ENCODE data around the gene SSR4. TPM values are rescaled to one million over a fixed set of nuclear protein-coding genes. Genes with fewer than 3 reads are reported as not detected.

Gene SSR4
- total and polyA plus RNA-seq, 2 donors (not counting 1 experiment from before 2014, with no cell fraction given): 134 to 297 TPM

DNA sequence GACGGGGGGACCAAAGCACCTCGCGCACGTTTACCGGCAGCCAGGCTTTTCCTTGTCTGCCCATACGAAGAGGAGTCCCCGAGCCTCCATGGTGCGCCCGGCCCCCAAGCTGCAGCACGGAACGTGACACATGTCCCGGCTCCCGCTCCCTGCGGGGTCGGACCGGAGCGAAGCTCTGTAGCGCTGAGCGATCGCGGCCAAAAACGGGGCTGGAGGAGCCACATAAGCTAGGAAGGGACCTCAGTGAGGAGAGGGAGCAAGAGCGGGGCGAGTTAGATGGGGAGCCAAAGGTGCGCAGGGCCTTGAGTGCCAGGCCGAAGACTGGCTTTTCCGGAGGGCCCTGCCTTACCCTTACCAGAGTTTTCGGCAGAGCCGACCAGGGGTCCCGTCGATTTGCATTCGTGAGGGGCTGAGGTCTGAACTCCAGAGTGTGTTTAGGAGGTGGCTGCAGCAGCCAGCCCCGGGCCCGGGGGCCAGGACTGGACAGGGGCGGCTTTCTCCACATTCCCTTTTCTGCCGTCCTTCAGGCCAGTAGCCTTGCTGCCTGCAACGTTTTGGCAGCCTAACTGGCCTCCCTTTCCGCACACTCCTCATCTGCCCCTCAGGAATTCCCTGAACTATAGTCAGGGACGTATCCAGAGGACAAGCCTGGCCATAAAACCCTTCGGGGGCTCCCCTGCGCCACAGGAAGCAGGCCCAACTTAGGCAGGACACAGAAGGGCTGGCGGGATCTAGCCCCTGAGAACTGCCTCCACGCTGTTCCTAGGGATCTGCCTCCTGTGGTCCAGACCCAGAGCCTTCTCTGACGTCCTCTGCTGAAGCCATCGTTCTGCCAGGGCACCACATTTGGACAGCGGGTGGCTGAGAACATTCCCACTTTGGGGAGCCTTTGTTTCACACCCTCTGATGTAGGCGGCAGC lies 689 bp downstream of the SSR4 start:
- H3K9ac ChIP-seq (ENCODE audit: low read length): peak overlapping the region; percentile 78
- ChIA-PET CTCF (interaction anchor here (1.0 to 2.6 kb wide), 2 partner anchors 128 to 152 kb away, joined by 5 to 9 read pairs; no protein-coding TSS in a partner anchor), POLR2A (interaction anchor here (0.5 to 1.5 kb wide), 5 partner anchors 71 to 239 kb away, joined by 3 to 11 read pairs (median 6); partner anchors contain the start of gene BCAP31)
- H3K27ac ChIP-seq (ENCODE audit: low read length in 2 of 2): peak overlapping the region; percentile 55 to 90
- H3K27me3 ChIP-seq (replicated peaks in 1 of 4; ENCODE audit: control extremely low read depth in 1 of 4, control insufficient read depth in 3 of 4, insufficient read depth in 4 of 4, low read length in 3 of 4): no peaks in the 10 kb centered on the region
- no peaks in the 10 kb centered on the region for H3K9me3 ChIP-seq (ENCODE audit: control extremely low read depth in 1 of 3, control insufficient read depth in 2 of 3, insufficient read depth in 1 of 3, low read length in 2 of 3)
- peaks cover 8% of the 10 kb centered on the region for H4K20me1 ChIP-seq (ENCODE audit: control insufficient read depth, insufficient read depth, low read length, poor library complexity, severe bottlenecking)
- H3K79me2 ChIP-seq (ENCODE audit: control insufficient read depth, insufficient read depth, low read length): peaks cover 61% of the 10 kb centered on the region
- Mint-ChIP-seq H3K27me3 (no peaks in the 10 kb centered on the region), H3K4me1 (peaks cover 30% of the 10 kb centered on the region), H3K9me3 (ENCODE audit: insufficient read depth) (no peaks in the 10 kb centered on the region), H3K27ac (peak overlapping the region; percentile 97), H3K4me3 (peak overlapping the region; percentile 93)
- ATAC-seq (ENCODE audit: low read depth) (no peak), DNase-seq (no peak)
- peak overlapping the region; percentile 84 for H2AFZ ChIP-seq (ENCODE audit: insufficient read depth, low read depth, low read length, poor library complexity, severe bottlenecking)
- TF ChIP-seq, protein P1, sequence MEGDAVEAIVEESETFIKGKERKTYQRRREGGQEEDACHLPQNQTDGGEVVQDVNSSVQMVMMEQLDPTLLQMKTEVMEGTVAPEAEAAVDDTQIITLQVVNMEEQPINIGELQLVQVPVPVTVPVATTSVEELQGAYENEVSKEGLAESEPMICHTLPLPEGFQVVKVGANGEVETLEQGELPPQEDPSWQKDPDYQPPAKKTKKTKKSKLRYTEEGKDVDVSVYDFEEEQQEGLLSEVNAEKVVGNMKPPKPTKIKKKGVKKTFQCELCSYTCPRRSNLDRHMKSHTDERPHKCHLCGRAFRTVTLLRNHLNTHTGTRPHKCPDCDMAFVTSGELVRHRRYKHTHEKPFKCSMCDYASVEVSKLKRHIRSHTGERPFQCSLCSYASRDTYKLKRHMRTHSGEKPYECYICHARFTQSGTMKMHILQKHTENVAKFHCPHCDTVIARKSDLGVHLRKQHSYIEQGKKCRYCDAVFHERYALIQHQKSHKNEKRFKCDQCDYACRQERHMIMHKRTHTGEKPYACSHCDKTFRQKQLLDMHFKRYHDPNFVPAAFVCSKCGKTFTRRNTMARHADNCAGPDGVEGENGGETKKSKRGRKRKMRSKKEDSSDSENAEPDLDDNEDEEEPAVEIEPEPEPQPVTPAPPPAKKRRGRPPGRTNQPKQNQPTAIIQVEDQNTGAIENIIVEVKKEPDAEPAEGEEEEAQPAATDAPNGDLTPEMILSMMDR (IDR thresholded peaks at IDR 0.05): no peak
- TF ChIP-seq EZH2 (IDR thresholded peaks at IDR 0.05; ENCODE audit: borderline replicate concordance, insufficient read depth, low read depth, low read length, poor library complexity, severe bottlenecking): no peak
- peak overlapping the region; percentile 12 to 80 (median 80) for H3K4me3 ChIP-seq (ENCODE audit: control extremely low read depth in 1 of 5, extremely low read depth in 1 of 5, insufficient read depth in 1 of 5, low read depth in 2 of 5, low read length in 4 of 5)
- peaks cover 16 to 24% of the 10 kb centered on the region in 2 donors for H3K4me1 ChIP-seq (ENCODE audit: control insufficient read depth in 2 of 2, insufficient read depth in 2 of 2, low read length in 2 of 2)
- 16% methylated on average over 30 of the region's 47 CpGs for WGBS (ENCODE audit: insufficient coverage)
- peaks cover 0 to 15% of the 10 kb centered on the region in 2 experiments for H3K36me3 ChIP-seq (replicated peaks in 1 of 2; ENCODE audit: control extremely low read depth in 1 of 2, control insufficient read depth in 1 of 2, extremely low read depth in 1 of 2, insufficient read depth in 2 of 2, low read length in 1 of 2)
- intact Hi-C loops (cut with micrococcal nuclease): loop anchor here (1.0 kb wide), 2 partner anchors 71 to 133 kb away; partner anchors contain the start of genes ABCD1 and BCAP31
- peak overlapping the region; percentile 81 for H3K4me2 ChIP-seq (replicated peaks; ENCODE audit: low read depth, low read length, poor library complexity, severe bottlenecking)

All from B cell (primary cell).